ENCODE results near the gene SPDYE2.
"Not testable (repeated sequence)": the region's sequence is repeated elsewhere in the genome, so short reads cannot be mapped to it uniquely, and the experiment has no call there.

SPDYE2 gene

DNA sequence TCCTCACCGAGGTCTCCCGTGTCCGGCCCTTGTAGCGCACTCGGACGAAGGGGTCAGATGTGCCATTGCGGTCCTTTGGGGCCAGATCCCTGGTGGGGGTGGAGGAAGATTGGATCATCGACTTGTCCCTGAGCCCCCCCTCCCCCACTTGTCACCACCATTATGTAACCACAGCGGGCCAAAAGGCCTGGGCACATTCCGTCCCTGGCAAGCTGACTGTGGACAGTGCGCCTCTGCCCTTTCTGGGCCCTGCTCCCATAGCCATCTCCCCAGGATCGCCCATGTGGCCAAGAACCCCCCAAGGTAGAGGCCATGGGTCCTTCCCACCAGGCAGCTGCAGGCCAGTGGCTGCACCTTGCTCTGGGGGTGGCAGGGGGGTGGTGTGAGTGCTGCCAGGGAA is 51.3 kb downstream of the SPDYE2 start:
- H3K27ac ChIP-seq, result not testable (repeated sequence)

DNA sequence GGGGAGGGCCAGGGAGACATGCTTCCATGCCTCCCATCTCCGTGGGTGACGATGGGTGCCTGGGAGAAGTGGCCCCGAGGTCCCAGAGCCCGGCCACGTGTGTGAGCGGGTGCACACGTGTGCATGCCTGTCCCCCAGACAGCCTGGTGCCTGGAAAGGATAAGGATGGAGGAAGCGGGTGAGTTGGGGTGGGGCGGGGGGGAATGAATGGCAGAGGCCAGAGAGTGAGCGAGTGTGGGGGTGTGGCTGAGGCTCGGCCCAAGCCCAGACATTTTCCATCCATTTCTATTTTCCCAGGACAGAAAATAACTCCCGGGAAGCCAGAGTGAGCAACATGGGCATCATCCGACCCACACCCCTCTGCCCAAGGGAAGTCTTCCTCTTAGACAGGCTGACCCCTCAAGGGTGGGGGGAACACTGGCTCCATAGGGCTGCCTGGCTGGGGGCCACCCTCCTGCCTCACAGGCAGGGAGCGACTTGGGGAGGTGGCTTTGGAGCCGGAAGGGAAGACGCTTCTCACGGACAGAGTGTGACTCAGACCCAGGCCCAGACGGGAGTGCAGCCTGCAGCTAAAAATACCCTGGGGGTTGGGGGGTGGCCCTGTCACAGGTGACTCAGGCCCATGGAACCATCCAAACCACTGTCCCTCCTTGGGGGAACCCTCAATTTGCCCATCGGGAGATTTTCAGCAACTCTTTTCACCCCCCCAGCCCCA is 53.6 kb downstream of the SPDYE2 start:
- H3K27ac ChIP-seq, result not testable (repeated sequence)

DNA sequence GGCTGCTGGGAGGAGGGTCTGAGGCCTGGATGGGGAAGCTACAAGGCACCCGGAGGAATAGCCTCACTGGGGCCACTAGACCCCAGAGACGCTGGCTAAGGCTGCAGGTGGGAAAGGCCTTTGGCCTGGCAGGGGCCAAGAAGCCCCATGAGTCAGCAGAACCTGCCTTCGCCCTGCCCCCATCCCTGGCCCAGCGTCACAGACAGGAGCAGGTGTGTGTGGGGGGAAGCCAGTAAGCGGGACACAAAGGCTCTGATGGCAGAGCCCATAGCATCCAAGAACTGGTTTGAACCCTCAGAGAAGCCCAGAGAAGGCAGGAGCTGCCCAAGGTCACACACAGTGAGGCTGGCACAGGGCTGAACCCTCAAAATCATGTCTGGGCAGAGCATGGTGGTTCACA is 55.8 kb downstream of the SPDYE2 start:
- not testable (repeated sequence) for H3K27ac ChIP-seq

DNA sequence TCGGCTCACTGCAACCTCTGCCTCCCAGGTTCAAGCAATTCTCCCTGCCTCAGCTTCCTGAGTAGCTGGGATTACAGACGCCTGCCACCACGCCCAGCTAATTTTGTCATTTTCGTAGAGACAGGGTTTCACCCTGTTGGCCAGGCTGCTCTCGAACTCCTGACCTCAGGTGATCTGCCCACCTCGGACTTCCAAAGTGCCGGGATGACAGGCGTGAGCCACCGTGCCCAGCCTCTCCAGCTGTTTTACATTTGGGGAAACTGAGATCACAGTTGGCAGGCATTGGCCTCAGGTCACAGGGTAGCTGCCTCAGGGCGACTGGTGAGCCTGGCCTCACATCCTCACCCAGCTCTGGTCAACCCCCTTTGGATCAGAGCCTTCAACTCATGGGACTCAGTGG is 58.7 kb downstream of the SPDYE2 start:
- not testable (repeated sequence) for H3K27ac ChIP-seq

DNA sequence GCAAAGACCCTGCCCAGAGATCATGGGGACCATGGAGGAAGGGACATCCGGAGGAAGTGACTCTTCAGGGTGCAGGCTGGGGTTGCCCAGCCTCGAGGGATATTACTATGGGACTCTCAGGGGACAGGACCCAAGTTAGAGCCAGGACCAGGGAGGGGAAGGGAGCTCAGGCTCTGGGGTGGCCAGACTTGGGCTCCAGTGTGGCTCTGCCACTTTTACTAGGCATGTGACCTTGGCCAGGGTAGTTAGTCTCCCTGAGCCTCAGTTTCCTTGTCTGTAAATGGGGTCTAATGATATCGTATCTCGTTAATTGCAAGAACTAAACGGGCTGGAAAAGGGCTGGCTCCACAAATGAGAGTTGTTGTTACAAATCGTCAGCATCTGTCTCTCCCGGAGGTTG is 59.4 kb downstream of the SPDYE2 start:
- not testable (repeated sequence) for H3K27ac ChIP-seq

DNA sequence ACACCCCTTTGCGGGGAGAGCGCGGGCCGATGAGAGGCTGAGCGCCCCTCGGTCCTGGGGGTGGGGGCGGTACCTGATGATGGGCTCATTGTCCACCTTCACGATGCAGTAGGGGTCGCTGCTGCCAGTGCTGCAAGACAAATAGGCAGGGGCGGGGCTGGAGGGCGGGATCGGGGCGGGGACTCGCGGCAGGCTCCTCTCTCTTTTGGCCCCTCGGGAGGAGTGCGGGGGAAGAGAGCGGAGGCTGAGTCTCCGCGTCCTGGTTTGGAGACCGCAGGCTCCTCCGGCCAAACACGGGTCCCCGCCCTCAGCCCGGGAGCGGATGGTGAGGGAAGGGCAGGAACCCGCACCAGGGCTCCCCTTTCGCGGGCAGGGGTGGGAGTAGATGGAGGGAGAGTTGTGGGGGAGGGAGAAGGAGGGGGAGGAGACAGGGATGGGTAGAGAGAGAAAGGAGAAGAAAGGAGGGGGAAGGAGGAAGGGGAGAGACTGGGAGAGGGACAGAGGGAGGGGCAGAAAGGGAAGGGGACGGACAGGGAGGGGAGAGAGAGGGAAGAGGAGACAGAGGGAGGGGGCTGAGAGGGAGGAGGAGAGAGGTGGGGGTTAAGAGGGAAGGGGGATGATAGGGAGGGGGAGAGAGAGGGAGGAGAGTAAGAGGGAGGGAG is 60.1 kb downstream of the SPDYE2 start:
- not testable (repeated sequence) for H3K27ac ChIP-seq

DNA sequence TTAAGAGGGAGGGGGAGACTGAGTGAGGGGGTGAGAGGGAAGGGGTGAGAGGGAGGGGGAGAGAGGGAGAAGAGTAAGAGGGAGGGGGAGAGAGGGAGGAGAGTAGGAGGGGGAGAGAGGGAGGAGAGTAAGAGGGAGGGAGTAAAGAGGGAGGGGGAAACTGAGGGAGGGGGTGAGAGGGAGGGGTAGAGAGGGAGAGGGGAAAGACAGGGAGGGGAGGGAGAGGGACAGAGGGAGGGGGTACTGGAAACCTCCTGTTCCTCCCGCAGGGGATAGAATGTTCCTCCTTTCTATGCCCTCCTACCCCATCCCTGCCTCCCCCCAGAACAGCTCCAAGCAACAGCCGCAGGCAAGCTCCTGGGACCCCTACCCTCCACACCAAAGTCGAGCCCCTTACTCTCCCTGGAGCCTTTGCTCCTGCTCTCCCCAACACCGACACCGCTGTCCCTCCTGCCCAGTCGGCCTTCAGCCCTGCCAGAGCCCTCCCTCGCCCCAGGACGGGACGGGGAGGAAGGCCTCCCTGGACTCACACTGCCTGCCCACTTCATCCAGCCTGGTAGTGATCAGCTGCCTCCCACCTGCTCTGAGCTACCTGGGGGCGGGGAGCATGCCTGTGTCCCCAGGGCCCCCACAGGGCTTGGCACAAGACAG is 60.8 kb downstream of the SPDYE2 start:
- not testable (repeated sequence) for H3K27ac ChIP-seq
